ENCODE data around the gene CCDC183. TPM values are rescaled to one million over a fixed set of nuclear protein-coding genes. Genes with fewer than 3 reads are reported as not detected.

CCDC183 gene
- total RNA-seq, 1 donor = 0.43 TPM

GRCh38 chr9:136756836-136757235, 39.3 kb upstream of the CCDC183 start:
- DNase-seq (ENCODE audit: low read depth) = no peak
- no peak overlapping the region for H3K4me3 ChIP-seq (ENCODE audit: low read depth, low read length)
- TF ChIP-seq, protein P1, sequence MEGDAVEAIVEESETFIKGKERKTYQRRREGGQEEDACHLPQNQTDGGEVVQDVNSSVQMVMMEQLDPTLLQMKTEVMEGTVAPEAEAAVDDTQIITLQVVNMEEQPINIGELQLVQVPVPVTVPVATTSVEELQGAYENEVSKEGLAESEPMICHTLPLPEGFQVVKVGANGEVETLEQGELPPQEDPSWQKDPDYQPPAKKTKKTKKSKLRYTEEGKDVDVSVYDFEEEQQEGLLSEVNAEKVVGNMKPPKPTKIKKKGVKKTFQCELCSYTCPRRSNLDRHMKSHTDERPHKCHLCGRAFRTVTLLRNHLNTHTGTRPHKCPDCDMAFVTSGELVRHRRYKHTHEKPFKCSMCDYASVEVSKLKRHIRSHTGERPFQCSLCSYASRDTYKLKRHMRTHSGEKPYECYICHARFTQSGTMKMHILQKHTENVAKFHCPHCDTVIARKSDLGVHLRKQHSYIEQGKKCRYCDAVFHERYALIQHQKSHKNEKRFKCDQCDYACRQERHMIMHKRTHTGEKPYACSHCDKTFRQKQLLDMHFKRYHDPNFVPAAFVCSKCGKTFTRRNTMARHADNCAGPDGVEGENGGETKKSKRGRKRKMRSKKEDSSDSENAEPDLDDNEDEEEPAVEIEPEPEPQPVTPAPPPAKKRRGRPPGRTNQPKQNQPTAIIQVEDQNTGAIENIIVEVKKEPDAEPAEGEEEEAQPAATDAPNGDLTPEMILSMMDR (IDR thresholded peaks at IDR 0.05; ENCODE audit: insufficient read depth, low read depth, low read length) = no peak

DNA sequence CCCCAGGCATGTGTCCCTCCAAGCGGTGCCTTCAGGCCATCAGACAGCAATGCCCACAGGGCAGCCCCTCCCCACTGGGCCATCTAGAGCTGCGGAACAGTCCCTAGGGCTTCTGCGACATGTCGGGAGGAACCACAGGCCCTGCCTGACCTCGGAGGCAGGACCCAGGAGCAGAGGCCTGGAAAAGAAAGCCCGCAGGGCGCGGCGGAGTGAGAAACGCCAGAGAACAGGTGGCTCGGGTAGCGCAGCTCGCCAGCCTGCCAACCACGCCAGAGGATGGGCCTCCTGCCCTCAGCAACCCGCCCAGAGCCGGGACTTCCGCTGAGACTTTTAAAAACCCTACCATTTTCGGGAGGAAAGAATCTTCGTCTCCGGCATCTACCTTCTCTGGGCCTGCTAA, 38.8 kb upstream of the CCDC183 start:
- H3K4me3 ChIP-seq (ENCODE audit: low read depth, low read length) = no peak overlapping the region
- no peak for DNase-seq (ENCODE audit: low read depth)
- TF ChIP-seq, protein P1 (IDR thresholded peaks at IDR 0.05; ENCODE audit: insufficient read depth, low read depth, low read length) = no peak

- no peak for DNase-seq (ENCODE audit: low read depth)
- no peak overlapping the region for H3K4me3 ChIP-seq (ENCODE audit: low read depth, low read length)
- TF ChIP-seq, protein P1 (IDR thresholded peaks at IDR 0.05; ENCODE audit: insufficient read depth, low read depth, low read length) = no peak
Observed at GRCh38 chr9:136757751-136758140, 38.4 kb upstream of the CCDC183 start.

DNA sequence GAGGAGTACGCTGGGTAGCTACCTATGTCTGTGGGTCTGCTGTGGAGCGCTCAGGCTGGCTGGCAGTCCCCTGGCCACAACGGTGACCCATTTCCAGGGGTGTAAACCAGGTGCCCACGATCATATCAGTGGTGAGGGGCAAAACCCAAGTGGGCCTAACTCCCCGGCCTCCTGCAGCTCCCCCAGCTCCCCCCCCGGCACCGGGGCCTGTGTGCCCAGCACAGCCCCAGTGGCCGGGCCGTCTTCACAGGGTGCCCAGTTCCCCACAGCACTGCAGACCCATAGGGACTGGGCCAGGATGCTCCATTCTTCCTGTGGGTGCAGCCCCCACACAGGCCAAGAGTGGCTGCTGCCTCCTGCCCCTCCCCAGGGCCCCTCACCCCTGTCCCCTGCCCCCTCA, 37.1 kb upstream of the CCDC183 start:
- DNase-seq (ENCODE audit: low read depth) = no peak
- no peak overlapping the region for H3K4me3 ChIP-seq (ENCODE audit: low read depth, low read length)
- TF ChIP-seq, protein P1 (IDR thresholded peaks at IDR 0.05; ENCODE audit: insufficient read depth, low read depth, low read length) = no peak

- H3K4me3 ChIP-seq (ENCODE audit: low read depth, low read length) = no peak overlapping the region
- TF ChIP-seq, protein P1 (IDR thresholded peaks at IDR 0.05; ENCODE audit: insufficient read depth, low read depth, low read length) = no peak
- DNase-seq (ENCODE audit: low read depth) = no peak
Observed at GRCh38 chr9:136759436-136760325, 36.5 kb upstream of the CCDC183 start.

- DNase-seq (ENCODE audit: low read depth) = no peak
- TF ChIP-seq, protein P1 (IDR thresholded peaks at IDR 0.05; ENCODE audit: insufficient read depth, low read depth, low read length) = no peak
- no peak overlapping the region for H3K4me3 ChIP-seq (ENCODE audit: low read depth, low read length)
Observed at GRCh38 chr9:136760424-136760823, 35.7 kb upstream of the CCDC183 start.
